GM18526 (cell line): ENCODE measurements around the gene ATP6V1D.

ENCODE experiments used
- POLR2A ChIP-seq: IDR thresholded peaks from 3 replicates; pipeline ENCODE4 v1.6.1; 2011; ENCODE audit not compliant: insufficient read length; ENCODE audit errors: extremely low read depth

Gene ATP6V1D

GRCh38 chr14:67385120-67385519 lies 25.5 kb upstream of the ATP6V1D start:
- TF ChIP-seq POLR2A = no peak

- TF ChIP-seq POLR2A = no peak
These were observed 18.3 kb upstream of the ATP6V1D start for GRCh38 chr14:67377916-67378315.

- TF ChIP-seq POLR2A = no peak
These were observed 13.7 kb upstream of the ATP6V1D start for GRCh38 chr14:67373347-67373746.

- no peak for TF ChIP-seq POLR2A
These were observed 13.2 kb upstream of the ATP6V1D start for GRCh38 chr14:67372833-67373232.

- TF ChIP-seq POLR2A = no peak
These were observed 11.9 kb upstream of the ATP6V1D start for GRCh38 chr14:67371247-67372148.

GRCh38 chr14:67370830-67371229 lies 11.2 kb upstream of the ATP6V1D start:
- no peak for TF ChIP-seq POLR2A

- TF ChIP-seq POLR2A = no peak
These were observed 5.9 kb upstream of the ATP6V1D start for GRCh38 chr14:67365476-67365875.

GRCh38 chr14:67360470-67361206 lies 1.0 kb upstream of the ATP6V1D start:
- no peak for TF ChIP-seq POLR2A

- peak; percentile 68 for TF ChIP-seq POLR2A
These were observed 455 bp downstream of the ATP6V1D start for GRCh38 chr14:67358924-67359774.

- TF ChIP-seq POLR2A = no peak
These were observed 1.6 kb downstream of the ATP6V1D start for GRCh38 chr14:67357969-67358354.

- no peak for TF ChIP-seq POLR2A
These were observed 2.2 kb downstream of the ATP6V1D start for GRCh38 chr14:67357186-67357968.

GRCh38 chr14:67352055-67352454 lies 7.5 kb downstream of the ATP6V1D start:
- TF ChIP-seq POLR2A = no peak

GRCh38 chr14:67345583-67345982 lies 14.0 kb downstream of the ATP6V1D start:
- no peak for TF ChIP-seq POLR2A

GRCh38 chr14:67343601-67344230 lies 15.9 kb downstream of the ATP6V1D start:
- no peak for TF ChIP-seq POLR2A
